Right cardiac atrium (tissue), 5 donors: Measurements from ENCODE around the gene RNF130. TPM values are rescaled to one million over a fixed set of nuclear protein-coding genes. Genes with fewer than 3 reads are reported as not detected.
"Not testable (repeated sequence)": the region's sequence is repeated elsewhere in the genome, so short reads cannot be mapped to it uniquely, and the experiment has no call there.

Experiments
- ATAC-seq, 2 donors: fragments of 200-7000 bp; cut with Tn5 transposase; one replicate each; pipeline versions ENCODE4 v1.8.0 to v1.9.1; 2020; ENCODE audit warnings: moderate library complexity in 2 of 2, mild to moderate bottlenecking in 1 of 2
- DNase-seq, 3 donors: peaks; one replicate each; pipeline ENCODE4 v3.0.0-alpha.2; 2020
- H3K27ac ChIP-seq: one replicate; pipeline ENCODE4 v1.5.1; 2013; ENCODE audit warnings: mild to moderate bottlenecking, low read length, control low read depth, moderate library complexity
- H3K27me3 ChIP-seq: one replicate; pipeline ENCODE4 v1.6.1; 2013; ENCODE audit not compliant: control insufficient read depth, insufficient read depth
- H3K4me1 ChIP-seq: one replicate; pipeline ENCODE4 v1.6.1; 2013; ENCODE audit warnings: low read length; ENCODE audit not compliant: control insufficient read depth, insufficient read depth
- H3K4me3 ChIP-seq: one replicate; pipeline ENCODE4 v1.5.1; 2013; ENCODE audit warnings: low read length, control low read depth
- H3K9me3 ChIP-seq: one replicate; pipeline ENCODE4 v1.6.1; 2013; ENCODE audit warnings: low read length; ENCODE audit not compliant: control insufficient read depth
- WGBS: extraction: QIAGEN DNeasy Blood & Tissue Kit; methylation state at CpG from one replicate; pipeline ENCODE4 v1.1.7; 2013; 5-methylcytosine and 5-hydroxymethylcytosine counted together
- intact Hi-C, 4 donors: fragments of 100-400 bp; cut with DNase I; formaldehyde crosslinking; loops; one replicate each; pipeline versions ENCODE4 v1.11.0 to v1.14.0; 2022 to 2023
- polyA plus RNA-seq: library from polyadenylated mRNA; stranded (reverse); fragments of 200-250 nt; gene quantifications from one replicate; pipeline ENCODE4 v1.2.3, GENCODE V29; 2013
- total RNA-seq, 4 donors: library from RNA; stranded (reverse); fragmentation: NEBNext Ultra II Directional; extraction: Animal tissue kit (Norgen Biotek cat#: 25700); gene quantifications; one replicate each; pipeline ENCODE4 v1.2.1, GENCODE V29; 2021
- donor health status: healthy with polysubstance abuse.
- donor health status: DM: no; HTN: yes; CAD: no.
- donor health status: DM: no; HTN: no; CAD: no.
- donor health status: DM: no; HTN: yes; CAD: no; lungs with severe emphysema.
- donor health status: DM: yes; HTN: yes; CAD: no.

Gene RNF130
- total and polyA plus RNA-seq, 5 donors, result 40.8 to 51.6 (median 48.2) TPM

- peaks cover 2% of the 10 kb centered on the region for H3K4me1 ChIP-seq
- ATAC-seq (no peak), DNase-seq (no peak)
- intact Hi-C loops, result loop anchor here in 1 of 4 donors (10.0 kb wide), 1 partner anchor 109 kb away; no protein-coding TSS in a partner anchor
- H3K4me3 ChIP-seq, result no peak overlapping the region
- WGBS, result 60% methylated on average over 9 of the region's 9 CpGs
- H3K27ac ChIP-seq, result no peak overlapping the region
- H3K9me3 ChIP-seq, result no peaks in the 10 kb centered on the region
- H3K27me3 ChIP-seq, result no peaks in the 10 kb centered on the region
These were observed 22.3 kb upstream of the RNF130 start for GRCh38 chr5:180093651-180094382.

GRCh38 chr5:180093241-180093640 is 21.7 kb upstream of the RNF130 start:
- no peak for ATAC-seq
- no peaks in the 10 kb centered on the region for H3K27me3 ChIP-seq
- intact Hi-C loops, result loop anchor here in 1 of 4 donors (10.0 kb wide), 1 partner anchor 108 kb away; no protein-coding TSS in a partner anchor
- H3K4me3 ChIP-seq, result no peak overlapping the region
- no peak overlapping the region for H3K27ac ChIP-seq
- H3K9me3 ChIP-seq, result no peaks in the 10 kb centered on the region
- H3K4me1 ChIP-seq, result peaks cover 2% of the 10 kb centered on the region
- 95% methylated on average over 6 of the region's 6 CpGs for WGBS
- DNase-seq, result no peak

GRCh38 chr5:180090769-180091546 is 19.4 kb upstream of the RNF130 start:
- Histone ChIP-seq H3K27ac (no peak overlapping the region), H3K27me3 (no peaks in the 10 kb centered on the region), H3K9me3 (no peaks in the 10 kb centered on the region), H3K4me3 (no peak overlapping the region), H3K4me1 (peaks cover 2% of the 10 kb centered on the region)
- intact Hi-C loops, result loop anchor here in 1 of 4 donors (10.0 kb wide), 1 partner anchor 106 kb away; no protein-coding TSS in a partner anchor
- 33% methylated on average over 17 of the region's 17 CpGs for WGBS
- DNase-seq (no peak), ATAC-seq (peak in 1 of 2 donors; percentile 15)

GRCh38 chr5:180090098-180090768 is 18.7 kb upstream of the RNF130 start:
- 2% methylated on average over 58 of the region's 58 CpGs for WGBS
- Histone ChIP-seq H3K4me1 (peaks cover 2% of the 10 kb centered on the region), H3K27ac (peak overlapping the region; percentile 25), H3K27me3 (no peaks in the 10 kb centered on the region), H3K9me3 (no peaks in the 10 kb centered on the region), H3K4me3 (peak overlapping the region; percentile 62)
- peak; percentile 75 to 92 (median 92) for DNase-seq
- ATAC-seq, result peak; percentile 91 to 94
- intact Hi-C loops, result loop anchor here in 1 of 4 donors (10.0 kb wide), 1 partner anchor 105 kb away; no protein-coding TSS in a partner anchor

- H3K9me3 ChIP-seq, H3K27ac ChIP-seq, H3K27me3 ChIP-seq, ATAC-seq, DNase-seq, H3K4me1 ChIP-seq: not testable (repeated sequence)
- peak overlapping the region; percentile 62 for H3K4me3 ChIP-seq
- WGBS, result 72% methylated on average over 18 of the region's 18 CpGs
- intact Hi-C loops, result loop anchor here in 2 of 4 donors (10.0 kb wide), 1 partner anchor 105 kb away; no protein-coding TSS in a partner anchor
These were observed 18.1 kb upstream of the RNF130 start for GRCh38 chr5:180089628-180090027.

GRCh38 chr5:180088561-180088960 is 17.0 kb upstream of the RNF130 start:
- Histone ChIP-seq H3K27ac (no peak overlapping the region), H3K4me1 (peaks cover 2% of the 10 kb centered on the region), H3K27me3 (no peaks in the 10 kb centered on the region), H3K9me3 (no peaks in the 10 kb centered on the region), H3K4me3 (no peak overlapping the region)
- intact Hi-C loops, result loop anchor here in 1 of 4 donors (10.0 kb wide), 1 partner anchor 104 kb away; no protein-coding TSS in a partner anchor
- ATAC-seq (no peak), DNase-seq (no peak)
- whole genome bisulfite sequencing, result 94% methylated on average over 8 of the region's 8 CpGs

- ATAC-seq (no peak), DNase-seq (no peak)
- H3K4me1 ChIP-seq, result peaks cover 2% of the 10 kb centered on the region
- H3K9me3 ChIP-seq, result no peaks in the 10 kb centered on the region
- intact Hi-C loops, result loop anchor here in 1 of 4 donors (10.0 kb wide), 1 partner anchor 102 kb away; no protein-coding TSS in a partner anchor
- WGBS, result 82% methylated on average over 11 of the region's 11 CpGs
- H3K27ac ChIP-seq, result no peak overlapping the region
- H3K4me3 ChIP-seq, result no peak overlapping the region
- H3K27me3 ChIP-seq, result no peaks in the 10 kb centered on the region
These were observed 15.3 kb upstream of the RNF130 start for GRCh38 chr5:180086816-180087399.

- ATAC-seq (no peak), DNase-seq (no peak)
- Histone ChIP-seq H3K27ac (no peak overlapping the region), H3K4me3 (no peak overlapping the region), H3K9me3 (no peaks in the 10 kb centered on the region), H3K4me1 (no peaks in the 10 kb centered on the region), H3K27me3 (no peaks in the 10 kb centered on the region)
- 42% methylated on average over 7 of the region's 7 CpGs for WGBS
- intact Hi-C loops, result loop anchor here in 1 of 4 donors (10.0 kb wide), 1 partner anchor 101 kb away; no protein-coding TSS in a partner anchor
These were observed 14.3 kb upstream of the RNF130 start for GRCh38 chr5:180085837-180086236.

- WGBS, result 29% methylated on average over 13 of the region's 13 CpGs
- Histone ChIP-seq H3K4me3 (no peak overlapping the region), H3K4me1 (no peaks in the 10 kb centered on the region), H3K27ac (no peak overlapping the region), H3K9me3 (no peaks in the 10 kb centered on the region), H3K27me3 (no peaks in the 10 kb centered on the region)
- peak in 1 of 2 donors; percentile 34 for ATAC-seq
- intact Hi-C loops, result loop anchor here in 1 of 4 donors (10.0 kb wide), 1 partner anchor 100 kb away; no protein-coding TSS in a partner anchor
- no peak for DNase-seq
These were observed 13.3 kb upstream of the RNF130 start for GRCh38 chr5:180084638-180085561.
